HG03103 (cell line): ENCODE measurements around the gene TNIP3.
"Not testable (repeated sequence)": the region's sequence is repeated elsewhere in the genome, so short reads cannot be mapped to it uniquely, and the experiment has no call there.

ENCODE experiments used
- ATAC-seq: cut with Tn5 transposase; IDR thresholded peaks from one replicate; pipeline ENCODE4 v1.9.1; 2021; ENCODE audit warnings: low read depth; ENCODE audit not compliant: unreplicated experiment

The TNIP3 gene

DNA sequence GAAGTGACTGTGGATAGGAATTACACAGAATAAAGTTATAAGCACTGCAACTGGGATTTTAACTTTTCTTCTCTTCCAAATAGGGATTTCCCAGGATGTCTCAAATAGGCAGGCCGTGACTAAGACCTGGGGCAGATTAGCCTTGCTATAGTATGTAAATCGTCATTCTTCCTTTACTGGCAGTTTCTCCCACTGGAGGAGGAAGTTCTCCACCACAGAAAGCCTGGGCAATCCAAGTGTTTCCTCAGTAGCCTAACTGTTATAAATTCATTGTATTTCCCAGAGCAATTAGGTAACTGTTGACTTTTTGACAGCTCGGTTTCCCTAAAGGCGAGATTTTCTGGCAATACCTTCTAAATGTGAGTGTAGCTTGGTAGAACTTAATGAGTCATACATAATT, at the start of gene TNIP3:
Gene TNIP3 (minus strand): TSS at position 31 of the 400 bp plus-strand sequence. CDS start 196 bp downstream, outside the sequence.
- no peak for ATAC-seq

- no peak for ATAC-seq
Observed at GRCh38 chr4:121212806-121213205, 48.7 kb upstream of the TNIP3 start.

GRCh38 chr4:121209171-121209570, 45.0 kb upstream of the TNIP3 start:
- no peak for ATAC-seq

GRCh38 chr4:121208244-121209007, 44.3 kb upstream of the TNIP3 start:
- ATAC-seq = no peak

- not testable (repeated sequence) for ATAC-seq
Observed at GRCh38 chr4:121205777-121206176, 41.7 kb upstream of the TNIP3 start.

- ATAC-seq = peak; percentile 86
Observed at GRCh38 chr4:121200795-121201472, 36.8 kb upstream of the TNIP3 start.

GRCh38 chr4:121199742-121200561, 35.8 kb upstream of the TNIP3 start:
- ATAC-seq = peak; percentile 72

GRCh38 chr4:121198251-121198650, 34.1 kb upstream of the TNIP3 start:
- no peak for ATAC-seq

- no peak for ATAC-seq
Observed at GRCh38 chr4:121195649-121196048, 31.5 kb upstream of the TNIP3 start.

DNA sequence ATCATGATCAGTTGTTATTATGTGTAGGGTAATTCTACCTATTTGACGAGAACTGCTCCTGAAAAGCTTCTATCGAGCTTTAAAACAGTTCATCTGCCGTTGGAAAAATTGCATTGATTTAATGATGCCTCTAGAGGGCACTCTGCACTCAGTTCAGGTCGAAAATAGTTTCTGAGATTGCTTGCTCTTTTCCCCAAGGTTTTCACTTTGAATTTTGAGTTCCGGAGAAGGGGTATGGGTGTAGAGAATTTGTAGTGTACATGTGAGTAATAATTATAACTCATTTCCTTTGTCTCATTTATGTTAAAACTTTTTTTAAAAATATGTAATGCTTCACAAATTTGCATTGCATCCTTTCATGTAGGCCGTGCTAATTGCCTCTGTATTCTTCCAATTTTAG, 28.4 kb upstream of the TNIP3 start:
- peak; percentile 31 for ATAC-seq

- ATAC-seq = no peak
Observed at GRCh38 chr4:121192013-121192412, 27.9 kb upstream of the TNIP3 start.

DNA sequence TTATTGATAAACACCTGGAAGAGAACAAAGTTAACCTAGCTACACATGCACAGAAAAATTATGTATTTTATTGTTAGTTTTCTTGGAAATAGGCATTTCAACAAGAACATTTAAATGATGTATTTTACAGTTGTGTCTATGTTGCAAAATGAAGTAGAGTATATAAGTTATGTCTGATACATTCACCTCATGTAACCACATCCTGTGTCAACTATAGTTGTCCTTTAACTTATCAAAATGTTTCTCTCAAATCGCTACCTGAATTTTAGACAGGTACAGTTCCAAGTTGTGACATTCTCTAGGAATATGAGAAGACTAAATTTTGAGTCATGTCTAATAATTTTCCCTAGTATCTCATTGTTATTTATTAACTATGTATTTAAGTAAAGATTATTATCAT, 27.2 kb upstream of the TNIP3 start:
- ATAC-seq = no peak

GRCh38 chr4:121190389-121190788, 26.3 kb upstream of the TNIP3 start:
- no peak for ATAC-seq

DNA sequence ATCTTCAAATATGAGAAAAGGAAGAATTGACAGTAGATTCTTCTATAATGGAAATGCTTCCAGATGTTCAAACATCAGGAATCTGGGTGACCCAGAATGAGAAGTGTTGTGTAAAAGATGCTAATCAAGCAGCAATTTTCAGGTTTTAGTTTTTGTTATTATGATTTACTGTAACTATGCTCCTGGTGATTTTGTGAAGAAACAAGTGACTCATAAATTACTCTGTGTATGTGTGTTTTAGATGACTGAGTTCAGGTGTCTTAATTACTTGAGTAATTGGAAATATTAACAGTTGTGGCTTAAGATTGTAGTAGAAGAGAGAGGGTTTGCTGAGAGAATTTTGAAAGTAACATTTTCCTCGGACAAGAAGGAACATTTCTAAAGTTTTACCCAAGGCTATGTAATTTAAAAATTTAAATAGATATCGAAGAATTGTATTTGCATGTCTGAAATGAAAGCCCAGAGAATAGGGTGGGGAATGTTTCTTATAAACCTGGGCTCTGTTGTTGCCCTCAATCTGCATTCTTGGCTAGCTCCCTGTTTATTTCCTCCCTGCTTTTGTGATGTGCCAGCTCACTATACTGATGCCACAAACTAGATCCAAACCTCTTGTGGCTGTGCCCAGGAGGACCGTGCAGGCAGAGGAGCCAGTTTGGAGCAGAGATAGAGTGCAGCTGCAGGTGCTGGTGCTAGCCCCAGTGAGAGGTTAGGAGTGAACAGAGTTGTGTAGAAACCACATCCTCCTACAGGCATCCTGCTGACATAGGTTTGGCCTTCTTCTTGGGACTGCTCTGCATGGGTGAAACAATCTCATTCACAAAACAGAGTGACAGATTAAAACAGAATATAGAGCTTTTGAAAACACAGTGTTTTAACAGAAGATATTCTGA, 25.4 kb upstream of the TNIP3 start:
- ATAC-seq = peak; percentile 94

DNA sequence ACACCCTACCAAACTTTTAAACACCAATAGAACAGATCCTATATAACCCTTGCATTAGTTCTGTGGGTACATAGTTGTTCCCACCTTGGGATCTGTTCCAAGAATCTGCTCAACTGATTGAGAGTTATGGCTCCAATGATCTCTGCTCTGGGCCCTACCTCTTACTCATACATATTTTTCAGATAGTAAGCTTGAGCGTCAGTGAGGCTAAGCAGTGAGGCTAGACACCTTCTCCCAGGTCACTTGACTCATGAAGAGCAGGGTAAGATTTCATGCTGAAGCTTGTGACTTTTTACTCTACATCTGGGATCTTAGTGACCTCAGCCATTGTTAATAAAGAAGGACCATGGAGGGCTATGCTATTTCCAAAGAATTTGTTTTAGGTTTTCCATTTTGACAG, 23.1 kb upstream of the TNIP3 start:
- ATAC-seq = no peak

- peak; percentile 37 for ATAC-seq
Observed at GRCh38 chr4:121185960-121186359, 21.8 kb upstream of the TNIP3 start.

DNA sequence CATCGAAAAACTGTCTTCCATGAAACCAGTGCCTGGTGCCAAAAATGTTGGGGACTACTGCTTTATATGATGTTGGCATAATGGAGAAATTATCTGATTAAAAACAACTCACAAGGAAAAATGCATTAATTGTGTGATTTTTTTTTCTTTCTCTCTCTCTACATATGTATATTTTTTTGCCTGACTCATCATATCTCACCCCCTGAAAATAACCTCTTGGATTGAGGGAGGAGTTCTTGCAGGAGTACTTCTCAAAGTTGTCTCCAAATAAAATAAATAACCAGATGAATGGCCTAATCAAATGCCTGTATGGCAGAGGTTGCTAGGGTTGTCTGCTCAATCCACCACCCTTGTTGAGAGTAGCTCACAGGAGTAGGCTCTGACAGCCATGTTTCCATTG, 19.9 kb upstream of the TNIP3 start:
- no peak for ATAC-seq

DNA sequence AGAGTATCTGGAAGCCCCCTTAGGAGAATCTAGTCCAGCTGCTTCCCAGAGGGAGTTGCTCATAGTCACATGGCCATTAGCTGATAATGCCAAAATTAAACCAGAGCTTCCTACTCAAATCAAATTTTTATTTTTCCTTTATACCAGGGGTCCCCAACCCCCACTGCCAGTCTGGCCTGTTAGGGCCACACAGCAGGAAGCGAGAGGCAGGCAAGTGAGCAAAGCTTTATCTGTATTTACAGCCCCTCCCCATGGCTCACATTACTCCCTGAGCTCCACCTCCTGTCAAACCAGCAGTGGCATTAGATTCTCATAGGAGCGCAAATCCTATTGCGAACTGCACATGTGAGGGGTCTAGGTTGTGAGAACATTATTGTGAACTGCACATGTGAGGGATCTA, 19.2 kb upstream of the TNIP3 start:
- no peak for ATAC-seq

DNA sequence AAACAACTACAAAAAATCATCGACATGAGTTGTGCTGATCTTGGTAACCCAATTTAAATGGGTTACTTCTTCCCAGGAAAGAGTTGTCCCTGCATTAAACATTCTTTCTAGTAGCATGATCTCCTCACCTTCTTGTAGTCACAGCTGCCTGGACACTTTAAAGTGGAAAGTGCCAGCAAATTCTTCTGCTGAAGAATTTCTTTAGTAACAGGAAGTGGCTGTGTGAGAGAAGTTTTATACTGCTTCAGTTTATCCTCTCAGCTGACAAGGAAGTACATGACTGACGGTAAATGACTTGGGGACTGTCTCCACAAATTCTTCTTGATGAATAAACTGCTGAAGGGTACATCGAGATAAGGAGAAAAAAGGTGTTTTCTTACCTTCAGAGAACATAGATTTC, 18.2 kb upstream of the TNIP3 start:
- ATAC-seq = no peak

DNA sequence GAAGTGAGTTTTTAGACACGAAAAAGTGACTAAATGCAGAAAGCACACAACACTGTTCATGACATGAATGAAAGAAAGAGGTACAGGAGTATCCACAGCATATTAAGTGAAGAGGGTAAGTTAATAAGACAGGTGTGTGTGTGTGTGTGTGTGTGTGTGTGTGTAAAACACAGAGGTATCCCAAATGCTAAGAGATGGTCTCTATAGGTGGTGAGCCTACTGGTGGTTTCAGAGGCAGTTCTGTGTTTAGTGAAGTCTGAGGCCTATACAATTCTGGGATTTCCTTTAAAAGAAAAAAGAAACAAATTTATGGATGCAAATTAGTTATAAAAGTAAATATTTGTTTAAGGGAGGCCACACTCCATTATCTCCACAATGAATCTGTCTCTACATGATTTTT, 17.4 kb upstream of the TNIP3 start:
- no peak for ATAC-seq
